Esophagus muscularis mucosa (tissue), 4 donors: ENCODE results near the gene BDKRB1. TPM values are rescaled to one million over a fixed set of nuclear protein-coding genes. Genes with fewer than 3 reads are reported as not detected.

Experiments used
- DNase-seq: peaks from one replicate; pipeline ENCODE4 v3.0.0-alpha.2; 2017; ENCODE audit errors: extremely low spot score
- H3K27ac ChIP-seq, 4 donors: fragments of 200-600 bp; sonication (generic); replicated peaks in 1 of 4; 1 replicate in 3 of 4; 2 replicates in 1 of 4; pipeline ENCODE4 v1.5.1; 2016 to 2019; ENCODE audit warnings: mild to moderate bottlenecking in 1 of 4
- H3K27me3 ChIP-seq, 4 donors: fragments of 200-600 bp; sonication (generic); one replicate each; pipeline versions ENCODE4 v1.5.1 to v1.6.0; 2016 to 2019
- H3K36me3 ChIP-seq, 4 donors: fragments of 200-600 bp; sonication (generic); one replicate each; pipeline ENCODE4 v1.5.1; 2016 to 2019
- H3K4me1 ChIP-seq, 4 donors: fragments of 200-600 bp; sonication (generic); one replicate each; pipeline ENCODE4 v1.5.1; 2016 to 2019
- H3K4me3 ChIP-seq, 4 donors: fragments of 200-600 bp; sonication (generic); 1 replicate in 2 of 4; 2 replicates in 2 of 4; pipeline ENCODE4 v1.5.1; 2016 to 2019; ENCODE audit warnings: mild to moderate bottlenecking in 4 of 4, moderate library complexity in 1 of 4
- H3K9me3 ChIP-seq, 4 donors: fragments of 200-600 bp; sonication (generic); 1 replicate in 3 of 4; 2 replicates in 1 of 4; pipeline ENCODE4 v1.5.1; 2016 to 2019
- CTCF ChIP-seq, 3 experiments: fragments of 200-600 bp in 2 of 3; fragments of 450-650 bp in 1 of 3; sonication (generic) in 2 of 3; IDR thresholded peaks; one replicate each; pipeline ENCODE4 v1.5.1; 2017 to 2019; ENCODE audit warnings: antibody characterized with exemption in 3 of 3, mild to moderate bottlenecking in 2 of 3, moderate library complexity in 1 of 3
- EP300 ChIP-seq: sonication (generic); formaldehyde crosslinking; IDR thresholded peaks from one replicate; pipeline ENCODE4 v1.6.1; 2017; ENCODE audit warnings: antibody characterized with exemption
- POLR2A ChIP-seq: fragments of 450-650 bp; IDR thresholded peaks from one replicate; pipeline ENCODE4 v1.6.1; 2017; ENCODE audit warnings: antibody characterized with exemption, moderate library complexity, mild to moderate bottlenecking, low read depth
- POLR2AphosphoS5 ChIP-seq, 2 donors: sonication (generic); formaldehyde crosslinking; IDR thresholded peaks; one replicate each; pipeline ENCODE4 v1.6.1; 2017; ENCODE audit warnings: antibody characterized with exemption in 2 of 2
- WGBS: methylation state at CpG from one replicate; pipeline ENCODE4 v1.1.5; 2018; 5-methylcytosine and 5-hydroxymethylcytosine counted together
- intact Hi-C: fragments of 100-400 bp; cut with DNase I; formaldehyde crosslinking; loops from one replicate; pipeline ENCODE4 v1.15.1; 2023
- total RNA-seq, 4 donors: library from RNA; depleted of rRNA; stranded (reverse); fragments of >200 nt; gene quantifications; one replicate each; pipeline versions ENCODE4 v1.1.0 to v1.2.1, GENCODE V29; 2016

Gene BDKRB1
- total RNA-seq, 4 donors from 2014 or later, result 0.39 to 7.0 (median 1.4) TPM

- WGBS, result 91% methylated on average over 5 of the region's 6 CpGs
- H3K4me3 ChIP-seq, result no peak overlapping the region
- no peak overlapping the region for H3K27ac ChIP-seq
- TF ChIP-seq POLR2AphosphoS5 (IDR thresholded peaks at IDR 0.05), result no peak
- no peak for TF ChIP-seq CTCF (IDR thresholded peaks at IDR 0.05)
- no peak for TF ChIP-seq POLR2A
- no peak for TF ChIP-seq EP300
- intact Hi-C loops, result no loop called here
- no peaks in the 10 kb centered on the region for H3K27me3 ChIP-seq
- peaks cover 0 to 5% (median 2%) of the 10 kb centered on the region in 4 donors for H3K36me3 ChIP-seq
- peaks cover 0 to 3% (median under 1%) of the 10 kb centered on the region in 4 donors for H3K4me1 ChIP-seq
- DNase-seq, result no peak
- no peaks in the 10 kb centered on the region for H3K9me3 ChIP-seq
Observed at GRCh38 chr14:96247031-96247430, 9.0 kb upstream of the BDKRB1 start.

GRCh38 chr14:96249029-96249428 lies 7.0 kb upstream of the BDKRB1 start:
- H3K4me3 ChIP-seq, result no peak overlapping the region
- no peak for DNase-seq
- peak overlapping the region in 2 of 4 donors; percentile 13 to 42 for H3K27ac ChIP-seq
- 62% methylated on average over 5 of the region's 5 CpGs for WGBS
- intact Hi-C loops, result no loop called here
- TF ChIP-seq POLR2AphosphoS5 (IDR thresholded peaks at IDR 0.05), result peak; percentile 48 to 59
- no peak for TF ChIP-seq EP300
- H3K9me3 ChIP-seq, result no peaks in the 10 kb centered on the region
- H3K4me1 ChIP-seq, result peaks cover 0 to 23% (median 19%) of the 10 kb centered on the region in 4 donors
- no peaks in the 10 kb centered on the region for H3K27me3 ChIP-seq
- no peaks in the 10 kb centered on the region for H3K36me3 ChIP-seq

GRCh38 chr14:96250485-96250884 lies 5.5 kb upstream of the BDKRB1 start:
- WGBS, result 95% methylated on average over 3 of the region's 3 CpGs
- Histone ChIP-seq H3K9me3 (no peaks in the 10 kb centered on the region), H3K27me3 (no peaks in the 10 kb centered on the region), H3K4me3 (no peak overlapping the region), H3K4me1 (peaks cover 0 to 38% (median 33%) of the 10 kb centered on the region in 4 donors), H3K36me3 (no peaks in the 10 kb centered on the region), H3K27ac (no peak overlapping the region)
- DNase-seq, result no peak
- TF ChIP-seq EP300 (no peak), CTCF (IDR thresholded peaks at IDR 0.05) (no peak), POLR2A (no peak), POLR2AphosphoS5 (IDR thresholded peaks at IDR 0.05) (no peak)
- intact Hi-C loops, result no loop called here

GRCh38 chr14:96251656-96252155 lies 4.3 kb upstream of the BDKRB1 start:
- Histone ChIP-seq H3K27me3 (no peaks in the 10 kb centered on the region), H3K4me3 (no peak overlapping the region), H3K27ac (peak overlapping the region in 1 of 4 donors; percentile 82), H3K9me3 (no peaks in the 10 kb centered on the region), H3K36me3 (no peaks in the 10 kb centered on the region), H3K4me1 (peaks cover 3 to 50% (median 44%) of the 10 kb centered on the region in 4 donors)
- intact Hi-C loops, result no loop called here
- no peak for TF ChIP-seq CTCF (IDR thresholded peaks at IDR 0.05)
- TF ChIP-seq POLR2A, result no peak
- no peak for TF ChIP-seq EP300
- TF ChIP-seq POLR2AphosphoS5 (IDR thresholded peaks at IDR 0.05), result no peak
- DNase-seq, result no peak
- WGBS, result 78% methylated on average over 4 of the region's 4 CpGs

- no peak overlapping the region for H3K4me3 ChIP-seq
- H3K27me3 ChIP-seq, result no peaks in the 10 kb centered on the region
- TF ChIP-seq POLR2A (no peak), EP300 (no peak), POLR2AphosphoS5 (IDR thresholded peaks at IDR 0.05) (no peak), CTCF (IDR thresholded peaks at IDR 0.05) (no peak)
- DNase-seq, result no peak
- H3K9me3 ChIP-seq, result no peaks in the 10 kb centered on the region
- peaks cover 3 to 56% (median 48%) of the 10 kb centered on the region in 4 donors for H3K4me1 ChIP-seq
- 89% methylated on average over 17 of the region's 19 CpGs for WGBS
- peak overlapping the region; percentile 82 to 88 (median 86) for H3K27ac ChIP-seq
- no peaks in the 10 kb centered on the region for H3K36me3 ChIP-seq
- intact Hi-C loops, result no loop called here
Observed at GRCh38 chr14:96252323-96252998, 3.5 kb upstream of the BDKRB1 start.
